HG03280 (cell line): Measurements from ENCODE around the gene CSTF2T.
"Not testable (repeated sequence)": the region's sequence is repeated elsewhere in the genome, so short reads cannot be mapped to it uniquely, and the experiment has no call there.

Source experiments
- ATAC-seq: cut with Tn5 transposase; IDR thresholded peaks from one replicate; pipeline ENCODE4 v1.9.1; 2021; ENCODE audit warnings: mild to moderate bottlenecking, moderate library complexity; ENCODE audit not compliant: unreplicated experiment

Gene CSTF2T

DNA sequence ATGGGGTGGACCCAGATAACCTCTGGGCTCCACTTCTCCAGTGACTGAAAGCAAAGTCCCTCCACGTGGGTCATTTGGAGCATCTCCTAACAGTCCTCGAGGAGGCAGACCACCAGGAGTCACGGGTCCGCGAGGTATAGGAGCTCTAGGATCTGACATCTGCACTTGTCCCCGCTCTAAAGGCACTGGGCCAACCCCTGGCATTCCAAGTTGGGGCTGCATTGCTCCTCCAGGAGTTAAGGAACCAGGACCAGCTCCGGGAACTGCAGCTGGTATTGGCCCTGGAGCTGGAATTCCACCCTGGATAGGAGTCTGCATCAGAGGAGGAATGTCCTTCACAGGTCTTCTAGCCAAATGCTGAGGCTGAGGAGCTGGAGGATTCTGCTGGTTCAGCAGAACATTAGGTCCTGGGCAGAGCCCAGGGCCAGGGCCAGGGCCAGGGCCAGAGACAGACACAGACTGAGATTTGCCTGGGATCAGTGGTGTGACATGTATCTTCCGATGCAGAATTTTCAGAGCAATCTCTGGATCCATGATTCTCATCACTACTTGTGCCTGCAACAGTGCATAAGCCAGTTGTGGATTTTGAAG is 827 bp downstream of the CSTF2T start:
- ATAC-seq, result no peak

DNA sequence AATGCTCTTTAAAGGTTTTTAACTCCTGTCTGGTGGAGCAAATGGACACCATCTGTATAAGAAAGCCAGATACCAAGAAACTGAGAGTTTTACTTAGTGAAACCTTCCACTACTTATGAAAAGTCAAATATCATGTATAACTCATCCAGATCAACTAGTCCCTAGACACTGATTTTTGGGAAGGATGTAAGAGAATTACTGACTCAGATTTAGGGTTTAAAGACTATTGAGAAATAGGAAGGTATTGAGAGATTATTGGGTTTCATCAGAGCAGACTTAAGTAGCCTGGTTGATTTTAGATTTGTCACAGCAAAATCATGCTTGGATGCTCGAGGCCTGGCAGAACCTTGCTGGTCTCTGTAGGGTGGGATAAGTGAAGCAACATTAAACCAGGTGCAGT is 3.1 kb downstream of the CSTF2T start:
- ATAC-seq, result no peak

DNA sequence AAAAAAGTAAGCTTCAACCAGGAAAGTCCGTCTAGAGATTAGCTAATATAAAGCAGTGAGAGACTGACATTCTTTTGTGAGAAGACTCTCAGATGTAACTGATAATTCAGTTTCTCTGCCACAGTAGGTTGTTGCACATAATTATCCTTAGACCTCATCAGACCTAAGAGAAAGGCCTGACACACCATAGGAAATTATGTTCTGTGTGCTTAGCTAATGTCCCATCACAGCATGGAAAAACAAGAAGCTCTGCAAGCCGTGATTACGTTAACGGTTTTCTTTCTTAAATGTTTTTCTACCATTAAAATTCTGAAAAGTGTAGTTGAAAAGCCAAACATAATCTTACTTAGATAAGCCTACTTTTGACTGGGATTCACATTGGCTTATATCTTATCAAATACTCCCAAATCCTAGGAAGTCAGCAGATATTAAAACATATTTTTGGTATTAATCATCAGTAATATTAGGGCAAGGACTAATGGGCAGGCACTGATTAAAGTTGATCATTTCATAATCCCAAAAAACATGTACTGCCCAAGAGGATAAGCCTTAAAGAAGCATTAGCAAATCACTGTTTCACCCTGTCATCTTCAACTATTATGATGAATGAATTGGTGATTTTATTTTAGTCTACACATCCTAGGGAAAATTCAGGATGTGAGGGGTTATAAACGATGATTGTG is 5.2 kb downstream of the CSTF2T start:
- ATAC-seq, result no peak

DNA sequence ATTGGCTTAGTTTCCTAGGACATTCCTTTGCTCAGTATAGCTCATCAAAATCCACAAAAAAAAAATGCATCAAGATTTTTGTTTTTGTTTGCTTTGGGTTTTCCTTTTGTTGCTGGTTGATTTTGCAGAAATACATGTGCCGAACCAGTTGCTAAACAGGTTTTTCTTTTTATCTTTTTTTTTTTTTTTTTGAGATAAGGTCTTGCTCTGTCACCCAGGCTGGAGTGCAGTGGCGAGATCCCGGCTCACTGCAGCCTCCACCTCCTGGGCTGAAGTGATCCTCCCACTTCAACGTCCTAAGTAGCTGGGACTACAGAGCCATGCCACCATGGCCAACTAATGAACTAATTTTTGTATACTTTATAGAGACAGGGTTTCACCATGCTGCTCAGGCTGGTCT is 8.3 kb downstream of the CSTF2T start:
- no peak for ATAC-seq

DNA sequence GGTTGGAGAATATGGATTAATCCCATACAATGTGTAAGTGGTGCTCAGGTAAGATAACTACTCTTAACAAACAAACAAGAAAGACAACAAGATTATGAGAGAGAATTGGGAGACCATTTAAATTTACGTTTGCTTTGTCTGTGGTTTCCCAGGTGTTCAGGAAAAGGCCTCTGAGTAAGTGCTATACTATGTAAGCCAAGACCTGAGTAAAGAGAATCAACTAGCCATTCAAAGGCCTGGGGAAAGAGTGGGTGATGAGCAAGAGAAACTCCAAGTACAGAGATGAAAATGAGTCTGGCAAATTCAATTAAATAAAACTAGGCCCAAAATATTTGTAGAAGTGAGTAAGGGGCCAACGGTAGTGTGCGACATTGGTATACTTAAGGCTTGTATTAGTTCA is 9.9 kb downstream of the CSTF2T start:
- ATAC-seq, result no peak

DNA sequence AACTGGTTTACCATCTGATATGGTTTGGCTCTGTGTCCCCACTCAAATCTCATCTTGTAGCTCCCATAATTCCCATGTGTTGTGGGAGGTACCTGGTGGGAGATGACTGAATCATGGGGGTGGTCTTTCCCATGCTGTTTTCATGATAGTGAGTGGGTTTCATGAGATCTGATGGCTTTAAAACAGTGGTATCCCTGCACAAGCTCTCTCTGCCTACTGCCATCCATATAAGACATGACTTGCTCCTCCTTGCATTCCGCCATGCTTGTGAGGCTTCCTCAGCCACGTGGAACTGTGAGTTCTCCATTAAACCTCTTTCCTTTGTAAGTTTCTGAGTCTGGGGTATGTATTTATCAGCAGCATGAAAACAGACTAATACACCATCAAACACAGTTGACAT is 10.6 kb downstream of the CSTF2T start:
- ATAC-seq, result not testable (repeated sequence)

DNA sequence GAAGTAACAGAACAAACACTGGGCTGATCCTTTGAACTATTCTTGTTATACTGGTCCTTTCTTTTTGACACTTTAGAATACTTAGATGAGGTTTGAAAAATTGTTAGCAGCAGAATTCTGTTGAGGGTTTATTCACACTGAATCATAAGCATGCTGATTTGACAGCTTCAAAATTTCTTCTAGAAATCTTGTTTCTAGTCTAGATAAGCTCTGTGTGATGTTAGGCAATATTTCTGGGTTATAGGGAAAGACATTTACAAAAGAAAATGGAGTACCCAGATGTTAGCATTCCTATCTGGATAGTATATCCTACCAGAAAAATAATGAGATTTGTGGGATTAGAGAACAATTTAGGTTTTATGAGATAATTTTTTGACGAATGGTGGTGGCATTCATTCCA is 12.1 kb downstream of the CSTF2T start:
- ATAC-seq, result no peak

DNA sequence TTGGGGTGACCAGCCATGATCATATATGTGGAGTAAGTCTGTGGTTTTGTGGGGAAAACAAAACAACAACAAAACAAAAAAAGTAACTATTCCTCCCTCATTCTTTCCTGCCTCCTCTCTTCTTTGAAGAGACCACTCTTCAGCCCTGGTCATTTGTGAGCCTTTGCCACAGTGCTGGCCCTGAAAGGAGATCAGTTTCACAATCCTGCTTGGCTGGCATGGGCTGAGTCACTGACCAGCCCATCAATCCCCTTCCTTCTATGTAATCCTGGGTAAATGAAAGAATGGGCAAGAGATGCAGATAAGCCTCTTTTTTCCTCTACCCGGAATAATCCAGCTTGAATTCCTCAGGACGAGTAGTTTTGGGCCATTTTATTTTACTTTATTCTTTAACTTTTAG is 13.6 kb downstream of the CSTF2T start:
- no peak for ATAC-seq

DNA sequence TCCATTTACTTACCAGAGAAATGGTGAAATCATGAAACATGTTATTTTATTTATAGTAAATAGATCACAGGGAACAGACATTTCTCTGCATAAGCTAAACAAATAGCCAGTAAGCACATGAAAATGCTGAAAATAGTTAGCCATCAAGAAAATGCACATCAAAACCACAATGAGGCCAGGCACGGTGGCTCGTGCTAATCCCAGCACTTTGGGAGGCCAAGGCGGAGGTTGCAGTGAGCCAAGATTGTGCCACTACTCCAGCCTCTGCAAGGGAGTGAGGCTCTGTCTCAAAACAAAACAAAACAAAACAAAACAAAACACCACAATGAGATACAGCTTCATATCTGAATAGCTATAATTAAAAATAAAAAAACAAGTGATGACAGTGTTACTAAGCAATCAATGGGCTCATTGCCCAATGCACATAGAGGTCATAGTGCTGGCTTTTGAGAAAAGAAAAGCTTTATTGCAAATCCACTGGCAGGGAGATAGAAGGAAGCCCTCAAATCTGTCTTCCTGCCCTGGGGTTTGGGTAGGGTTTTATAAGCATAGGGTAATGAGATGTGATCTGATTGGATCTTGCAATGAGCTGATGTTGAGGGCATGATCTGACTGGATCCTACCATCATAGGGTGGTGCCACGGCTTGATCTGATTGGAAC is 16.2 kb downstream of the CSTF2T start:
- no peak for ATAC-seq

DNA sequence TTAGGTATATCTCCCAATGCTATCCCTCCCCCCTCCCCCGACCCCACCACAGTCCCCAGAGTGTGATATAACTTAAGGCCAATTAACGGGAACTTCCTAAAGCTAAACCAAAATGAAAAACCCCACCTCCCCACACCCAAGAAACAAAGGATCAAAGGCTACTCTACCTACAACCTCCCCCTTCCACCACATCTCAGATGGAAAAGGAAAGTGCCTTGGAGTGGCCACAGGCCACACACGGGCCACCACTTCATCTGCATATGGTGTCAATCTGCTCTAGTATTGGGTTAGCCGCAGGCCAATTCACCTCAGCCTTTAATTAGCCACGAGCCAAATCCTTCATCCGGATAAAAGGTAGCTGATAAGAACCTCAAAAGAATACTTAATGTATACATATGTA is 19.6 kb downstream of the CSTF2T start:
- ATAC-seq, result no peak

DNA sequence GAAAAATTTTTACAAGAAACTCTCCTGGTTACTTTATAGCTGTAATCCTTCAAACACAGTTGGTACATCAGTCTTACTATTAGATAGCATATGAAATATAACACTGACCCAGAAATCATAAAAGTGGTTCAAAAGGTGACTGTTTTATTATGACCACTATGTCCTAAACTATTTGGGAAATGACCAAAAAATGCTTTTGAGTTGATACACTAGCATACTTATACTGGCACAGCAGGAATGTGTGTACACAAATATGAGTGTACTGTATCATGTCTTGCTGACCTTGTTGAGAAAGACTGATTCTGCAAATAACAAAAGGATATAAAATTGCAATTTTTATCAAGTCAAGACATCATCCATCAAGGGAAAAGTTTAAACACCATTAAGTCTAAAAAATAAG is 24.3 kb downstream of the CSTF2T start:
- no peak for ATAC-seq

DNA sequence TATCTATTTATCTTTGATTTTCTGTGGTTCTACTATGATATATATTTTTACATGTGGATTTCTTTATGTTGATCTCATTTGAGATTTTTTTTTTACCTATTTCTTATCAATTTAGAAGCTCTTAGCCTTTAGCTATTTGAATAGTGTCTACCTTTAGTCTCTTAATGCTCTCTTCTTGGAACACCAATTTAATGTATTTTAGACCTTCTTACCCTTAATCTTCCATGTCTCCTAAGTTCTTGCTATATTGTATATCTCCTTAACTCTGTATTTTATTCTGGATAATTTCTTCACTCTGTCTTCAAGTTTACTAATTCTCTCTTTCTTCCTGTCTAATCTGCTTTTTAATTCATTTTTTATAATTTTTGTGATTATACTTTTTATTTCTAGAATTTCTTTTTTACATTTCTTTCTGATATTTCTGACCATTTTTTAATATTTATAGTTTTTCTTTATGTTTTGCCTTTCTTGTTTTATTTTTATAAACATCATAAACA is 27.3 kb downstream of the CSTF2T start:
- ATAC-seq, result no peak

DNA sequence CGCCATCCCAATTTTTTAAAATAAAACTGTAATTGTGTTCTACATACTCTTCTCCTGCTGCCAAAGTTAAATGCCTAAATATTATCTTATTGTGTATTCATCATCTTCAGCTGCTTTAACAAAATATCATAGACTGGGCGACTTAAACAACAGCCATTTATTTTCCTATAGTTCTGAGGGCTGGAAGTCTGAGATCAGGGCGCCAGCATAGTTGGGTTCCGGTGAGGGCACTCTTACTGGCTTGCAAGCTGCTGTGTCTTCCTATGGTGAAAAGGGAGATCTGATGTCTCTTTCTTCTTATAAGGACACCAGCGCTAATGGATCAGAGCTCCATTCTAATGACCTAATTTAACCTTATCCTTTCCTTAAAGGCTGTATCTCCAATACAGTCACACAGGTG is 30.4 kb downstream of the CSTF2T start:
- no peak for ATAC-seq

DNA sequence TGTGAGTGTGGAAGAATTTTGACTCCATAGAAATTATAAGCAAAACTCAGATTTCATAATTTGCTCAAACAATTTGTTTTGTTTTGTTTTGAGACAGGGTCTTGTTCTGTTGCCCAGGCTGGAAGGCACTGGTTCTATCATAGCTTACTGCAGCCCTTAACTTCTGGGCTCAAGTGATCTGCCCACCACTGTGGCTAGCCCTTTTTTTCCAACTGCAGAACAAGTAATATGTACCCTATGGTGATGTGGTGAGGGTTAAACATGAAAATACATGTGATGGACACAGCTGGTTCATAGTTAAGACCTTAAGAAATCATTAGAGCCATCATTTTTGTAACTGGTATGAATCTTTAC is 31.1 kb downstream of the CSTF2T start:
- ATAC-seq, result no peak

DNA sequence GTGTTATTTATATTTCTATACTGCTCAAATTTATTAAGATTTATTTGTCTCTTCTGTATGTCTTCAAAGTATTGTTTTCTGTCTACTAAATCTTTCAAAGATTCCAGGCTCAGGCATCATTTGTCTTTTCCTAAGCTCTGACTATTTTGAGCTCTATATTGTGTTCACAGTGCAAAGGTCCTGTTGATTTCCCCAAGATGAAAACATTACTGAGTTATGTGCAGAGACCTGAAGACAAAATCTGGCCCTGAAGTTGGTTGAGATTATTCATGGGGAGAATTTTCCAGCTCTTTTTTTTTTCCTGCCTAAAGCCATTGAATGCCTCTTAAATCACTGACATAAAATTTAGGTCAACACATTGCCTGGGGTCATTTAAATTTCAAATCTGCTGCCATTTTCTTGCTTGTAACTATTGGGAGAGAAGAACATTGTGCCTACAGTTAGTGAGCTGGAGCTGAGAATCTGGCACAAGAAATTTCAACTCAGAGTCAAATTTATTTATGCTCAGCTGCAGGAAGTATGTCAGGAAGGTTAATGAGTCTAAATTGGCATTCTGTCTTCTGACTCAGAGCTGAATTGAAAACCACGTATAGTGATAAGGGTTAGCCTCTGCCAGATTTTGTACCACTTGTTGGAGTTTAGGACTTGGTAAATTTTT is 31.6 kb downstream of the CSTF2T start:
- ATAC-seq, result no peak

DNA sequence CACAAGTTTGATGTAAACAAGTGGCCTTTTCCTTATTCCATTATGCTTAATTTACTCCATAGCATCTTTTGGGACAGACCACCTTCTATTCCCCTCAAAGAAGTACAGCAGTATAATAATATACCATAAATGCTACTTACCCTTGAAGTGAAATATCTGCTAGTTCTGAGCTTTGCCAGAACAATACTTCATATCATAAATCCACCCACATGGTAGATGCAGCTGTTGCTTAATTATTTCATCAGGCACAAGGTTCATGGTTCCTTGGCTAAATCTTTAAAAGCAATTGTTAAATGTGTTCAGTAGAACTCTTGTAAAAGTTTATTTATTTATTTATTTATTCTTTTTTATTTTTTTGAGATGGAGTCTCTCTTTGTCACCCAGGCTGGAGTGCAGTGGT is 32.9 kb downstream of the CSTF2T start:
- ATAC-seq, result no peak

DNA sequence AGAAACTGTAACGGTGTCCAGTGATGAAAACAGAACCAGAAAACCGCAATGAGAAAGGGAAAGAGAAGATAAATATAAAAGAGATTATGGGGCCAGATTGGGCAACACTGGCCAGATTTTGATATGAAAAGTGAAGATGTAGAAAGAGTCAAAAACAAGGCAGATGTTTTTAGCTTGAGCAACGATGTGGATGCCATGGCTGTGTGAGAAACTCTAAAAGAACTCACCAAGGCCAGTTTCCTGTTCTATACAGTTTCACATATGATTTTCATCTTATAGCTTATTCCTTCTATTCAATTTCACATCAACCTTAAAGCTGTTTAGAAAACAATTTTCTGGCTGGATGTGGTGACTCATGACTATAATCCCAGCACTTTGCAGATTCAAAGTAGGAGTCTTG is 36.3 kb downstream of the CSTF2T start:
- no peak for ATAC-seq

DNA sequence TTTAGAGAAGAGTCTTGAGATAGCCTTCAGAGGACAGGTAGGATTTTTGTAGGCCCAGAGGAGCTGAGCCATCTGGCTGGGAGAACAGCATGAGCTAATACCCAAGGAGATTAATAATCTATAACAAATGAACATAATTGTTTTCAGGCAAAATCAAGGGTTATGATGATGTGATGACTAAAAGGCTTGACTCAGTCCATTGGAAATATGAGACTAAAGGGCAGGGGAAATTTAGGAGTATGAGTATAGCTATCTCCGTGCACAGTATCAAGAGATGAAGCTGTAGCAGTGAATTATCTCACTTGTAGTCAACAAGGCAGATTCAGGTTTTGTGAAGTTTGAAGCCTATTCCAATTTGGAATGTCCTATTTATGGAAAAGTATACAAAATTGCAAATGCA is 40.1 kb downstream of the CSTF2T start:
- no peak for ATAC-seq

DNA sequence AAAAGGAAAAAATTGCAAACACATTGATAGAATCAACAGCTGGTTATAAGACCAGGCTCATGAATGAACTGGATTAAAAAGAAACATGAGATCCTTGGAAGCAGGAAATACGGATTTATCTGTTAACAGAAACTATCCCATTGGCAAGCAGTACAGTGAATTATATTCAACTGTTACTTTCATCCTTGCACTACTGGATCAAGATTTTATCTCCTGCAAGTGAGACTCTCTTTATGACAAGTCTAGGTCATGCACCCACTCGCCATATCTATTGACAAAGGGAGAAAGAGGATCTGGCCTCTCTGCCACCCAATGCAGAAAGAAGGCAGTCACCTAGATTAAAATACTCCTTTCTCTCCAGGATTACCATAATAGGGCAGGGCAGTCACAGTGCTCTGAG is 41.4 kb downstream of the CSTF2T start:
- no peak for ATAC-seq

DNA sequence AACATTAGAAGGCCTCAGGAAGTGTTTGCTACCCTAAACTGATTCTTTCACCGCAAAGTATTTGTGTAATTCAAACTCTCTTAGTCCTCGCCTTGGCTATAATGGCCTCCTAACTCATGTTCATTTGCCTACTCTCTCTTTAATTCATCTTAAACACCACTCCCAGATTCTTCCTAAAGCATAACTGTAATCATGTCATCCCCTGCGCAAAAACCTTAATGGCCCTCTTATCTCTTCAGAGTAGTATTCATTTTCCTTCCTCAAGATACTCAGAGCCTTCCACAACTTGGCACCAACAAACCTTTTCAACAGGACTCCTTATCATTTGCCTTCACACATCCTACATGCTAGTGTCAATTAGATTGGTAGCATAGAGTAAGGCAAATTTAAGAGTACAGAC is 42.9 kb downstream of the CSTF2T start:
- no peak for ATAC-seq

DNA sequence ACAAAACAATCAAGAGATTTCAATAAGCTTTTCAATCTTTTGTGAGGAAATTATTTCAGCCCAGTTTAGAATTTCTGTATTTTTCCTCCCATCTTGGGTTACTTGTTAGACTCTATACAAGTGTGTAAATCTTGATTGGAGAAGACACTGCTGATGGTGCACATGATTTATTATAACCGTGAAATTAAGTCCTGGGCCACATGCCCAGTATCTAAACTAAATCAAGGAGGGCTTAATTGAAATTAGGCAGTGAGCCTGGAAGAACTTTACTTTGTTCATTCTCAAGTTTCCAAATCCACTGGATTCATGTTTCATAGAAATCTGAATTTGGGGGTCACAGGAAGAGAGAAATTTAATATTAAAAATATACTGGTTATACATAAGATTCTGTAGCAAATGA is 44.5 kb downstream of the CSTF2T start:
- ATAC-seq, result no peak

DNA sequence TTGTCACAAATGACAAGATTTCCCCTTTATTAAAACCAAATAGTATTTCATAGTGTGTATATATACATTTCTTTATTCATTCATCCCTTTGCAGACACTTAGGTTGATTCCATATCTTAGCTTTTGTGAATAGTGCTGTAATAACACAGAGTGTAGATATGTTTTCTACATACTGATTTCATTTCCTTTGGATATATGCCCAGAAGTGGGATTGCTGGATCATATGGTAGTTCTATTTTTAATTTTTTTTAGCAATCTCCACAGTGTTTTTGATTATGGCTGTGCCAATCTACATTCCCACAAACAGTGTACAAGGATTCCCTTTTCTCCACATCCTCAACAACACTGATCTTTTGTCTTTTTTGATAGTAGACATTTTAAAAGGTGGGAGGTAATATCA is 46.4 kb downstream of the CSTF2T start:
- no peak for ATAC-seq
